B cell (primary cell): Measurements from ENCODE around the gene RBMS3. TPM values are rescaled to one million over a fixed set of nuclear protein-coding genes. Genes with fewer than 3 reads are reported as not detected.

Experiments
- ATAC-seq: fragments of 200-7000 bp; cut with Tn5 transposase; one replicate; pipeline ENCODE4 v1.10.0; 2021; ENCODE audit warnings: low read depth, mild to moderate bottlenecking, moderate number of reproducible peaks, moderate library complexity
- CTCF ChIA-PET: fragments of 350-600 bp; sonication (Branson Sonifier 250); formaldehyde crosslinking; loops from one replicate; lab custom pipeline; 2021; ENCODE audit warnings: antibody characterized with exemption, inconsistent platforms; lab: Charles Lee
- POLR2A ChIA-PET: fragments of 350-600 bp; sonication (Branson Sonifier 250); formaldehyde crosslinking; loops from one replicate; lab custom pipeline; 2021; ENCODE audit warnings: antibody characterized with exemption; lab: Charles Lee
- DNase-seq: peaks from one replicate; pipeline ENCODE4 v3.0.0; 2013
- H2AFZ ChIP-seq: 2 replicates; pipeline ENCODE4 v1.6.1; 2012; ENCODE audit warnings: mild to moderate bottlenecking, low read depth, low read length; ENCODE audit not compliant: insufficient read depth, poor library complexity, severe bottlenecking
- H3K27ac ChIP-seq, 2 donors: 1 replicate in 1 of 2; 2 replicates in 1 of 2; pipeline ENCODE4 v1.5.1; 2012 to 2013; ENCODE audit warnings: low read length in 2 of 2, mild to moderate bottlenecking in 2 of 2, moderate library complexity in 1 of 2
- H3K27me3 ChIP-seq, 4 experiments: fragments of 200-600 bp in 1 of 4; sonication (generic) in 1 of 4; replicated peaks in 1 of 4; 1 replicate in 2 of 4; 2 replicates in 2 of 4; pipeline versions ENCODE4 v1.6.1 to v1.7.0; 2013 to 2016; ENCODE audit warnings: low read length in 3 of 4, mild to moderate bottlenecking in 2 of 4, mixed read lengths in 1 of 4, moderate library complexity in 1 of 4; ENCODE audit not compliant: insufficient read depth in 4 of 4, control insufficient read depth in 3 of 4; ENCODE audit errors: control extremely low read depth in 1 of 4
- H3K36me3 ChIP-seq, 2 experiments: replicated peaks in 1 of 2; 1 replicate in 1 of 2; 2 replicates in 1 of 2; pipeline versions ENCODE4 v1.6.1 to v1.7.1; 2013; ENCODE audit warnings: low read length in 1 of 2; ENCODE audit not compliant: insufficient read depth in 2 of 2, control insufficient read depth in 1 of 2; ENCODE audit errors: control extremely low read depth in 1 of 2, extremely low read depth in 1 of 2
- H3K4me1 ChIP-seq, 2 donors: fragments of 200-600 bp in 1 of 2; sonication (generic) in 1 of 2; 1 replicate in 1 of 2; 2 replicates in 1 of 2; pipeline versions ENCODE4 v1.5.1 to v1.6.1; 2013 to 2017; ENCODE audit warnings: low read length in 2 of 2; ENCODE audit not compliant: control insufficient read depth in 2 of 2, insufficient read depth in 2 of 2
- H3K4me2 ChIP-seq: replicated peaks from 2 replicates; pipeline ENCODE3; 2012; ENCODE audit warnings: mild to moderate bottlenecking, low read depth, low read length; ENCODE audit not compliant: poor library complexity, severe bottlenecking
- H3K4me3 ChIP-seq, 5 experiments: fragments of 200-600 bp in 1 of 5; sonication (generic) in 1 of 5; 1 replicate in 3 of 5; 2 replicates in 2 of 5; pipeline versions ENCODE4 v1.5.1 to v1.7.0; 2011 to 2016; ENCODE audit warnings: low read length in 4 of 5, mild to moderate bottlenecking in 4 of 5, low read depth in 2 of 5, control low read depth in 1 of 5, moderate library complexity in 1 of 5; ENCODE audit not compliant: insufficient read depth in 1 of 5; ENCODE audit errors: control extremely low read depth in 1 of 5, extremely low read depth in 1 of 5
- H3K79me2 ChIP-seq: fragments of 200-600 bp; sonication (generic); one replicate; pipeline ENCODE4 v1.6.0; 2016; ENCODE audit warnings: low read length; ENCODE audit not compliant: control insufficient read depth, insufficient read depth
- H3K9ac ChIP-seq: fragments of 200-600 bp; sonication (generic); 2 replicates; pipeline ENCODE4 v1.6.1; 2017; ENCODE audit warnings: mild to moderate bottlenecking, low read length, moderate library complexity
- H3K9me3 ChIP-seq, 3 donors: one replicate each; pipeline versions ENCODE4 v1.6.1 to v1.7.1; 2013; ENCODE audit warnings: low read length in 2 of 3; ENCODE audit not compliant: control insufficient read depth in 2 of 3, insufficient read depth in 1 of 3; ENCODE audit errors: control extremely low read depth in 1 of 3
- H4K20me1 ChIP-seq: 2 replicates; pipeline ENCODE4 v1.6.0; 2012; ENCODE audit warnings: mild to moderate bottlenecking, low read length; ENCODE audit not compliant: insufficient read depth, control insufficient read depth, poor library complexity, severe bottlenecking
- H3K27ac Mint-ChIP-seq: one replicate; pipeline ENCODE4 v1.8.0; 2021; ENCODE audit warnings: mixed read lengths
- H3K27me3 Mint-ChIP-seq: one replicate; pipeline ENCODE4 v1.8.0; 2021; ENCODE audit warnings: mixed read lengths
- H3K4me1 Mint-ChIP-seq: one replicate; pipeline ENCODE4 v1.8.0; 2021; ENCODE audit warnings: mixed read lengths
- H3K4me3 Mint-ChIP-seq: one replicate; pipeline ENCODE4 v1.8.0; 2021; ENCODE audit warnings: mixed read lengths
- H3K9me3 Mint-ChIP-seq: one replicate; pipeline ENCODE4 v1.8.0; 2022; ENCODE audit warnings: mixed read lengths; ENCODE audit not compliant: insufficient read depth
- CTCF ChIP-seq: fragments of 200-600 bp; IDR thresholded peaks from one replicate; pipeline ENCODE4 v1.8.0; 2022; ENCODE audit warnings: antibody characterized with exemption, mild to moderate bottlenecking
- EZH2 ChIP-seq: IDR thresholded peaks from 2 replicates; pipeline ENCODE4 v1.6.1; 2012; ENCODE audit warnings: borderline replicate concordance, low read depth, mild to moderate bottlenecking, moderate library complexity, low read length; ENCODE audit not compliant: insufficient read depth, poor library complexity, severe bottlenecking
- WGBS: methylation state at CpG from one replicate; pipeline ENCODE4 v1.1.5; 2013; ENCODE audit warnings: missing lambda C conversion rate; ENCODE audit not compliant: insufficient coverage; 5-methylcytosine and 5-hydroxymethylcytosine counted together
- intact Hi-C: fragments of 100-400 bp; cut with micrococcal nuclease; formaldehyde crosslinking; loops from one replicate; pipeline ENCODE4 v1.10.0; 2022
- polyA plus RNA-seq: library from polyadenylated mRNA; depleted of rRNA; stranded (reverse); fragments of >200 nt; gene quantifications from 2 replicates; pipeline ENCODE4 v1.2.3, GENCODE V29; 2012
- total RNA-seq, 2 donors: library from RNA; stranded (reverse); fragments of 120-200 nt in 1 of 2; gene quantifications; 1 replicate in 1 of 2; 2 replicates in 1 of 2; pipeline versions ENCODE4 v1.2.3 to v1.2.4, GENCODE V29; 2013 to 2022

RBMS3 gene
- total and polyA plus RNA-seq, 2 donors (not counting 1 experiment from before 2014, with no cell fraction given): not detected

- Mint-ChIP-seq H3K27ac (no peak overlapping the region), H3K27me3 (no peaks in the 10 kb centered on the region), H3K9me3 (no peaks in the 10 kb centered on the region), H3K4me3 (no peak overlapping the region), H3K4me1 (peaks cover 6% of the 10 kb centered on the region)
- no peaks in the 10 kb centered on the region for H3K27me3 ChIP-seq
- H4K20me1 ChIP-seq: no peaks in the 10 kb centered on the region
- no peaks in the 10 kb centered on the region for H3K36me3 ChIP-seq
- H3K27ac ChIP-seq: no peak overlapping the region
- intact Hi-C loops: no loop called here
- POLR2A ChIA-PET: no interaction called here
- H3K79me2 ChIP-seq: no peaks in the 10 kb centered on the region
- TF ChIP-seq CTCF: no peak
- no peak for TF ChIP-seq EZH2
- WGBS: no CpG with 5 or more reads among the region's 2 CpGs
- H3K4me1 ChIP-seq: peaks cover 2 to 10% of the 10 kb centered on the region in 2 donors
- no peak overlapping the region for H3K4me2 ChIP-seq
- no peak for DNase-seq
- CTCF ChIA-PET: no interaction called here
- no peaks in the 10 kb centered on the region for H3K9me3 ChIP-seq
- no peak overlapping the region for H3K9ac ChIP-seq
- ATAC-seq: no peak
- H3K4me3 ChIP-seq: no peak overlapping the region
- H2AFZ ChIP-seq: no peak overlapping the region
Observed at GRCh38 chr3:29416514-29416913, 135.6 kb downstream of the RBMS3 start.

- DNase-seq (no peak), ATAC-seq (no peak)
- Histone ChIP-seq H3K4me2 (no peak overlapping the region), H3K27ac (no peak overlapping the region), H3K36me3 (no peaks in the 10 kb centered on the region), H4K20me1 (no peaks in the 10 kb centered on the region), H3K9ac (no peak overlapping the region), H2AFZ (no peak overlapping the region), H3K4me1 (no peaks in the 10 kb centered on the region), H3K79me2 (no peaks in the 10 kb centered on the region), H3K4me3 (no peak overlapping the region), H3K27me3 (no peaks in the 10 kb centered on the region), H3K9me3 (no peaks in the 10 kb centered on the region)
- Mint-ChIP-seq H3K27ac (no peak overlapping the region), H3K4me1 (no peaks in the 10 kb centered on the region), H3K4me3 (no peak overlapping the region), H3K27me3 (no peaks in the 10 kb centered on the region), H3K9me3 (no peaks in the 10 kb centered on the region)
- 89% methylated on average over 4 of the region's 6 CpGs for WGBS
- ChIA-PET CTCF (no interaction called here), POLR2A (no interaction called here)
- TF ChIP-seq EZH2 (no peak), CTCF (no peak)
- intact Hi-C loops: no loop called here
Observed at GRCh38 chr3:29420106-29420505, 139.2 kb downstream of the RBMS3 start.
